ENCODE measurements around the gene MALRD1.

The MALRD1 gene

GRCh38 chr10:19048489-19048888 is at the start of gene MALRD1:
TSS of gene MALRD1 (plus strand) at chr10:19048801. CDS start at chr10:19048939, 138 bp downstream.
- DNase-seq: no peak

- DNase-seq: no peak
Observed at GRCh38 chr10:19003341-19003740, 45.3 kb upstream of the MALRD1 start.

- no peak for DNase-seq
Observed at GRCh38 chr10:19012111-19012510, 36.5 kb upstream of the MALRD1 start.

GRCh38 chr10:19014034-19014433 is 34.6 kb upstream of the MALRD1 start:
- no peak for DNase-seq

GRCh38 chr10:19014498-19014897 is 34.1 kb upstream of the MALRD1 start:
- no peak for DNase-seq

GRCh38 chr10:19017116-19017890 is 31.3 kb upstream of the MALRD1 start:
- no peak for DNase-seq

GRCh38 chr10:19021162-19021561 is 27.4 kb upstream of the MALRD1 start:
- no peak for DNase-seq

- no peak for DNase-seq
Observed at GRCh38 chr10:19024611-19025010, 24.0 kb upstream of the MALRD1 start.

GRCh38 chr10:19031763-19032162 is 16.8 kb upstream of the MALRD1 start:
- no peak for DNase-seq

GRCh38 chr10:19033741-19034140 is 14.9 kb upstream of the MALRD1 start:
- no peak for DNase-seq

GRCh38 chr10:19041171-19041570 is 7.4 kb upstream of the MALRD1 start:
- DNase-seq: no peak

GRCh38 chr10:19043431-19043830 is 5.2 kb upstream of the MALRD1 start:
- no peak for DNase-seq

- no peak for DNase-seq
Observed at GRCh38 chr10:19046679-19047078, 1.9 kb upstream of the MALRD1 start.

- DNase-seq: no peak
Observed at GRCh38 chr10:19048891-19049290, 290 bp downstream of the MALRD1 start.

GRCh38 chr10:19049567-19049966 is 966 bp downstream of the MALRD1 start:
- no peak for DNase-seq

GRCh38 chr10:19054289-19054835 is 5.8 kb downstream of the MALRD1 start:
- no peak for DNase-seq

GRCh38 chr10:19058046-19058445 is 9.4 kb downstream of the MALRD1 start:
- DNase-seq: no peak

- no peak for DNase-seq
Observed at GRCh38 chr10:19063986-19064385, 15.4 kb downstream of the MALRD1 start.

- no peak for DNase-seq
Observed at GRCh38 chr10:19071946-19072345, 23.3 kb downstream of the MALRD1 start.

GRCh38 chr10:19077276-19077675 is 28.7 kb downstream of the MALRD1 start:
- DNase-seq: no peak

GRCh38 chr10:19096501-19097073 is 48.0 kb downstream of the MALRD1 start:
- DNase-seq: no peak

GRCh38 chr10:19097151-19097550 is 48.5 kb downstream of the MALRD1 start:
- DNase-seq: no peak

GRCh38 chr10:19098803-19099202 is 50.2 kb downstream of the MALRD1 start:
- DNase-seq: no peak

- no peak for DNase-seq
Observed at GRCh38 chr10:19107406-19107805, 58.8 kb downstream of the MALRD1 start.
